DOHH2 (cell line): ENCODE measurements around the gene GAS6.

Experiments
- H3F3A ChIP-seq: fragments of 200-600 bp; sonication (generic), shearing (Covaris generic); 2 replicates; pipeline ENCODE4 v1.6.0; 2016; ENCODE audit warnings: antibody characterized with exemption, mild to moderate bottlenecking; ENCODE audit not compliant: control insufficient read depth, insufficient read depth
- H3K27ac ChIP-seq: fragments of 200-600 bp; sonication (generic); 2 replicates; pipeline ENCODE4 v1.5.1; 2014; ENCODE audit warnings: low read depth, mild to moderate bottlenecking, low read length, moderate library complexity
- H3K27me3 ChIP-seq: fragments of 200-600 bp; sonication (generic); 2 replicates; pipeline ENCODE4 v1.6.1; 2014; ENCODE audit warnings: mild to moderate bottlenecking, low read length, mixed read lengths; ENCODE audit not compliant: control insufficient read depth
- H3K36me3 ChIP-seq: fragments of 200-600 bp; sonication (generic); 2 replicates; pipeline ENCODE4 v1.6.1; 2014; ENCODE audit warnings: mild to moderate bottlenecking, low read length, moderate library complexity, mixed read lengths; ENCODE audit not compliant: control insufficient read depth
- H3K4me1 ChIP-seq: fragments of 200-600 bp; sonication (generic); 2 replicates; pipeline ENCODE4 v1.6.1; 2014; ENCODE audit warnings: mild to moderate bottlenecking, low read length, mixed read lengths; ENCODE audit not compliant: control insufficient read depth
- H3K4me2 ChIP-seq: fragments of 200-600 bp; sonication (generic); 2 replicates; pipeline ENCODE4 v1.6.0; 2014; ENCODE audit warnings: mild to moderate bottlenecking, low read length, moderate library complexity
- H3K4me3 ChIP-seq: fragments of 200-600 bp; sonication (generic); 2 replicates; pipeline ENCODE4 v1.5.1; 2014; ENCODE audit warnings: mild to moderate bottlenecking, low read length, mixed read lengths
- H3K79me2 ChIP-seq: fragments of 200-600 bp; sonication (generic); 2 replicates; pipeline ENCODE4 v1.6.1; 2014; ENCODE audit warnings: mild to moderate bottlenecking, low read length, mixed read lengths; ENCODE audit not compliant: control insufficient read depth
- H3K9me2 ChIP-seq: fragments of 200-600 bp; sonication (generic); replicated peaks from 2 replicates; pipeline ENCODE4 v1.6.1; 2014; ENCODE audit warnings: mild to moderate bottlenecking, low read length, mixed read lengths; ENCODE audit not compliant: control insufficient read depth
- H3K9me3 ChIP-seq: fragments of 200-600 bp; sonication (generic); 2 replicates; pipeline ENCODE4 v1.6.1; 2014; ENCODE audit warnings: antibody characterized with exemption, low read length, mixed read lengths; ENCODE audit not compliant: control insufficient read depth, insufficient read depth
- H4K20me1 ChIP-seq: fragments of 200-600 bp; sonication (generic); 2 replicates; pipeline ENCODE4 v1.6.0; 2014; ENCODE audit warnings: low read depth, mild to moderate bottlenecking, antibody characterized with exemption, low read length, moderate library complexity; ENCODE audit not compliant: control insufficient read depth, insufficient read depth
- EZH2phosphoT487 ChIP-seq: fragments of 200-600 bp; sonication (generic); IDR thresholded peaks from 2 replicates; pipeline ENCODE4 v1.6.1; 2017; ENCODE audit warnings: borderline replicate concordance, mild to moderate bottlenecking, antibody characterized with exemption, low read length, moderate library complexity, mixed read lengths
- TF ChIP-seq, protein P1 (sequence below): fragments of 200-600 bp; sonication (generic); IDR thresholded peaks from one replicate; pipeline ENCODE4 v1.5.1; 2014; ENCODE audit warnings: antibody characterized with exemption, mild to moderate bottlenecking, low read depth, low read length; ENCODE audit not compliant: poor library complexity, severe bottlenecking

GAS6 gene

GRCh38 chr13:113879494-113880360 lies 15.9 kb upstream of the GAS6 start:
- H3K27me3 ChIP-seq, result no peaks in the 10 kb centered on the region
- no peaks in the 10 kb centered on the region for H3K4me1 ChIP-seq
- H3K9me3 ChIP-seq, result peaks cover 13% of the 10 kb centered on the region
- H4K20me1 ChIP-seq, result no peaks in the 10 kb centered on the region
- no peak overlapping the region for H3K4me2 ChIP-seq
- no peaks in the 10 kb centered on the region for H3F3A ChIP-seq
- TF ChIP-seq EZH2phosphoT487, result no peak
- TF ChIP-seq, protein P1, sequence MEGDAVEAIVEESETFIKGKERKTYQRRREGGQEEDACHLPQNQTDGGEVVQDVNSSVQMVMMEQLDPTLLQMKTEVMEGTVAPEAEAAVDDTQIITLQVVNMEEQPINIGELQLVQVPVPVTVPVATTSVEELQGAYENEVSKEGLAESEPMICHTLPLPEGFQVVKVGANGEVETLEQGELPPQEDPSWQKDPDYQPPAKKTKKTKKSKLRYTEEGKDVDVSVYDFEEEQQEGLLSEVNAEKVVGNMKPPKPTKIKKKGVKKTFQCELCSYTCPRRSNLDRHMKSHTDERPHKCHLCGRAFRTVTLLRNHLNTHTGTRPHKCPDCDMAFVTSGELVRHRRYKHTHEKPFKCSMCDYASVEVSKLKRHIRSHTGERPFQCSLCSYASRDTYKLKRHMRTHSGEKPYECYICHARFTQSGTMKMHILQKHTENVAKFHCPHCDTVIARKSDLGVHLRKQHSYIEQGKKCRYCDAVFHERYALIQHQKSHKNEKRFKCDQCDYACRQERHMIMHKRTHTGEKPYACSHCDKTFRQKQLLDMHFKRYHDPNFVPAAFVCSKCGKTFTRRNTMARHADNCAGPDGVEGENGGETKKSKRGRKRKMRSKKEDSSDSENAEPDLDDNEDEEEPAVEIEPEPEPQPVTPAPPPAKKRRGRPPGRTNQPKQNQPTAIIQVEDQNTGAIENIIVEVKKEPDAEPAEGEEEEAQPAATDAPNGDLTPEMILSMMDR, result no peak
- H3K36me3 ChIP-seq, result no peaks in the 10 kb centered on the region
- H3K79me2 ChIP-seq, result no peaks in the 10 kb centered on the region
- H3K27ac ChIP-seq, result no peak overlapping the region
- no peaks in the 10 kb centered on the region for H3K9me2 ChIP-seq
- no peak overlapping the region for H3K4me3 ChIP-seq

GRCh38 chr13:113879017-113879416 lies 15.1 kb upstream of the GAS6 start:
- peaks cover 13% of the 10 kb centered on the region for H3K9me3 ChIP-seq
- H3K9me2 ChIP-seq, result no peaks in the 10 kb centered on the region
- H3K4me3 ChIP-seq, result no peak overlapping the region
- H3K4me2 ChIP-seq, result no peak overlapping the region
- no peak overlapping the region for H3K27ac ChIP-seq
- H3K36me3 ChIP-seq, result no peaks in the 10 kb centered on the region
- no peak for TF ChIP-seq EZH2phosphoT487
- TF ChIP-seq, protein P1, result no peak
- no peaks in the 10 kb centered on the region for H3K79me2 ChIP-seq
- H3K4me1 ChIP-seq, result no peaks in the 10 kb centered on the region
- no peaks in the 10 kb centered on the region for H4K20me1 ChIP-seq
- H3F3A ChIP-seq, result no peaks in the 10 kb centered on the region
- H3K27me3 ChIP-seq, result no peaks in the 10 kb centered on the region

DNA sequence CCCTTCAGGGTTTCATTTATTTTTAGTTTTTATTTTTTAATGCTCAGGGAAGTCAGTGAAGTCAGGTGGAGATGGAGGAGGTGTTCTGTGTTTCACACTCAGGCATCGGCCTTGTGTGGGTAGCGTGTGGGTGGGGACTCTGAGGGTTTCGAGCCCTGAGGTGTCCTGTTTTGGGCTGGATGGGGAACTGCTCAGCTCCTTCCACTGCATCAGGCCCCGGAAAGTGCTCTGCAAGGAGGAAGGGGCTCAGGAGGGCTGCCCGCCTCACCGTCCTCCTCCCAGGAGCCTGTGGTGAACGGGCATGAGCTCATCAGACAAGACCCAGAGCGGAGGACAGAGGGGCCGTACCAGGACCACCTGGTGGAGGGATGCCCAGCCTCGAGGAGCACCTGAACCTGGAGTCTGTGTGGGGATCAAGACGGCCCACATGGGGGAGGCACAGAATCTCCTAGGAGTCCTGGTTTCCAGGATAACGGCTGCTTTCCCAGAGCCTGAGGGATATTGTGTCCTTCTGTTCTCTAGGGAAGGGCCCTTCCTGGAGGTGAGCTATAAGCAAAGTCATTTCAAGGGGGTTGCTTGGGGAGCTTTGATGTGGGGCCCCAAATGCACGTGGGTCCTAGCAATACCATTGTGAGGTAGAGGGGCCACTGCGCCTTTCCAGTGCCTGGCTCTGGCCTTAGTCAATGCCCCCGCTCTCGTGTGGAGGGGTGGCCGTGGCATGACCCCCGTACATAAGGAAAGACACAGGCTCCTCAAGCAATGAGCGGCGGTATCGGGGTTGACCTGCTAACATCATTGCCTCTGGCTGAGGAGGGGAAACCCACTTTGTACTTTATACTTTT lies 13.5 kb upstream of the GAS6 start:
- H3K4me1 ChIP-seq, result no peaks in the 10 kb centered on the region
- no peak for TF ChIP-seq EZH2phosphoT487
- TF ChIP-seq, protein P1, result no peak

More for the DNA sequence above, 13.5 kb upstream of the GAS6 start:
- Histone ChIP-seq H3F3A (no peaks in the 10 kb centered on the region), H3K79me2 (no peaks in the 10 kb centered on the region), H3K27me3 (no peaks in the 10 kb centered on the region), H3K36me3 (no peaks in the 10 kb centered on the region), H4K20me1 (no peaks in the 10 kb centered on the region), H3K4me3 (no peak overlapping the region), H3K9me2 (no peaks in the 10 kb centered on the region), H3K9me3 (peaks cover 13% of the 10 kb centered on the region), H3K27ac (no peak overlapping the region), H3K4me2 (no peak overlapping the region)
